ENCODE data around the gene PNMA8B.

- TF ChIP-seq, protein P1, sequence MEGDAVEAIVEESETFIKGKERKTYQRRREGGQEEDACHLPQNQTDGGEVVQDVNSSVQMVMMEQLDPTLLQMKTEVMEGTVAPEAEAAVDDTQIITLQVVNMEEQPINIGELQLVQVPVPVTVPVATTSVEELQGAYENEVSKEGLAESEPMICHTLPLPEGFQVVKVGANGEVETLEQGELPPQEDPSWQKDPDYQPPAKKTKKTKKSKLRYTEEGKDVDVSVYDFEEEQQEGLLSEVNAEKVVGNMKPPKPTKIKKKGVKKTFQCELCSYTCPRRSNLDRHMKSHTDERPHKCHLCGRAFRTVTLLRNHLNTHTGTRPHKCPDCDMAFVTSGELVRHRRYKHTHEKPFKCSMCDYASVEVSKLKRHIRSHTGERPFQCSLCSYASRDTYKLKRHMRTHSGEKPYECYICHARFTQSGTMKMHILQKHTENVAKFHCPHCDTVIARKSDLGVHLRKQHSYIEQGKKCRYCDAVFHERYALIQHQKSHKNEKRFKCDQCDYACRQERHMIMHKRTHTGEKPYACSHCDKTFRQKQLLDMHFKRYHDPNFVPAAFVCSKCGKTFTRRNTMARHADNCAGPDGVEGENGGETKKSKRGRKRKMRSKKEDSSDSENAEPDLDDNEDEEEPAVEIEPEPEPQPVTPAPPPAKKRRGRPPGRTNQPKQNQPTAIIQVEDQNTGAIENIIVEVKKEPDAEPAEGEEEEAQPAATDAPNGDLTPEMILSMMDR (IDR thresholded peaks at IDR 0.05), result no peak
- TF ChIP-seq POLR2AphosphoS5 (IDR thresholded peaks at IDR 0.05), result no peak
- no peak for TF ChIP-seq EP300 (IDR thresholded peaks at IDR 0.05)
- no peak for TF ChIP-seq POLR2A (IDR thresholded peaks at IDR 0.05)
Observed at GRCh38 chr19:46453661-46454060, 42.0 kb downstream of the PNMA8B start.
